GM18861 (cell line): ENCODE data around the gene TPSG1.
"Not testable (repeated sequence)": the region's sequence is repeated elsewhere in the genome, so short reads cannot be mapped to it uniquely, and the experiment has no call there.

Experiments
- ATAC-seq: cut with Tn5 transposase; IDR thresholded peaks from one replicate; pipeline ENCODE4 v1.9.1; 2021; ENCODE audit not compliant: unreplicated experiment

Gene TPSG1

GRCh38 chr16:1232049-1232748 lies 7.1 kb upstream of the TPSG1 start:
- ATAC-seq = not testable (repeated sequence)

GRCh38 chr16:1231301-1231700 lies 6.2 kb upstream of the TPSG1 start:
- not testable (repeated sequence) for ATAC-seq

- not testable (repeated sequence) for ATAC-seq
Measured at GRCh38 chr16:1230471-1231212, 5.6 kb upstream of the TPSG1 start.

GRCh38 chr16:1230084-1230470 lies 5.0 kb upstream of the TPSG1 start, which contains the start of gene TPSB2:
TSS of gene TPSB2 (minus strand) at chr16:1230184. CDS start at chr16:1229951, 233 bp downstream.
- not testable (repeated sequence) for ATAC-seq

GRCh38 chr16:1229476-1229875 lies 4.4 kb upstream of the TPSG1 start:
- not testable (repeated sequence) for ATAC-seq

GRCh38 chr16:1228227-1228626 lies 3.2 kb upstream of the TPSG1 start:
- ATAC-seq = not testable (repeated sequence)

GRCh38 chr16:1226692-1227091 lies 1.6 kb upstream of the TPSG1 start:
- not testable (repeated sequence) for ATAC-seq

GRCh38 chr16:1225728-1226311 lies 752 bp upstream of the TPSG1 start:
- ATAC-seq = not testable (repeated sequence)

GRCh38 chr16:1224558-1224957 lies 510 bp downstream of the TPSG1 start:
- no peak for ATAC-seq

- no peak for ATAC-seq
Measured at GRCh38 chr16:1223355-1224214, 1.5 kb downstream of the TPSG1 start.

- no peak for ATAC-seq
Measured at GRCh38 chr16:1222553-1223354, 2.3 kb downstream of the TPSG1 start.

GRCh38 chr16:1221628-1222552 lies 3.2 kb downstream of the TPSG1 start:
- no peak for ATAC-seq

- ATAC-seq = no peak
Measured at GRCh38 chr16:1220841-1221627, 4.0 kb downstream of the TPSG1 start.

- no peak for ATAC-seq
Measured at GRCh38 chr16:1220098-1220728, 4.9 kb downstream of the TPSG1 start.

- no peak for ATAC-seq
Measured at GRCh38 chr16:1218930-1219611, 6.0 kb downstream of the TPSG1 start.

GRCh38 chr16:1218061-1218929 lies 6.8 kb downstream of the TPSG1 start:
- ATAC-seq = no peak
